GM21447 (cell line): ENCODE measurements around the gene MAP9.
"Not testable (repeated sequence)": the region's sequence is repeated elsewhere in the genome, so short reads cannot be mapped to it uniquely, and the experiment has no call there.

Experiments used
- ATAC-seq: cut with Tn5 transposase; IDR thresholded peaks from one replicate; pipeline ENCODE4 v1.9.1; 2021; ENCODE audit not compliant: unreplicated experiment

MAP9 gene

GRCh38 chr4:155376387-155377268 is at the start of gene MAP9:
Gene MAP9, minus strand, starts transcription at chr4:155376965. Its CDS starts 1,115 bp downstream, at chr4:155375850.
- peak; percentile 98 for ATAC-seq

GRCh38 chr4:155424778-155425177 is 48.0 kb upstream of the MAP9 start:
- ATAC-seq, result not testable (repeated sequence)

GRCh38 chr4:155423671-155424070 is 46.9 kb upstream of the MAP9 start:
- no peak for ATAC-seq

GRCh38 chr4:155419266-155419665 is 42.5 kb upstream of the MAP9 start:
- no peak for ATAC-seq

- ATAC-seq, result no peak
Observed at GRCh38 chr4:155415662-155416061, 38.9 kb upstream of the MAP9 start.

GRCh38 chr4:155413451-155413850 is 36.7 kb upstream of the MAP9 start:
- ATAC-seq, result no peak

- no peak for ATAC-seq
Observed at GRCh38 chr4:155411546-155411945, 34.8 kb upstream of the MAP9 start.

GRCh38 chr4:155408796-155409195 is 32.0 kb upstream of the MAP9 start:
- ATAC-seq, result no peak

GRCh38 chr4:155407480-155407879 is 30.7 kb upstream of the MAP9 start:
- ATAC-seq, result no peak

GRCh38 chr4:155405059-155405458 is 28.3 kb upstream of the MAP9 start:
- ATAC-seq, result no peak

- ATAC-seq, result no peak
Observed at GRCh38 chr4:155403886-155404285, 27.1 kb upstream of the MAP9 start.

GRCh38 chr4:155402941-155403340 is 26.2 kb upstream of the MAP9 start:
- no peak for ATAC-seq

- no peak for ATAC-seq
Observed at GRCh38 chr4:155400893-155401292, 24.1 kb upstream of the MAP9 start.

- no peak for ATAC-seq
Observed at GRCh38 chr4:155399974-155400697, 23.4 kb upstream of the MAP9 start.

GRCh38 chr4:155392481-155393184 is 15.9 kb upstream of the MAP9 start:
- no peak for ATAC-seq

GRCh38 chr4:155391932-155392331 is 15.2 kb upstream of the MAP9 start:
- ATAC-seq, result no peak

GRCh38 chr4:155388162-155388561 is 11.4 kb upstream of the MAP9 start:
- ATAC-seq, result no peak

- ATAC-seq, result no peak
Observed at GRCh38 chr4:155383541-155383940, 6.8 kb upstream of the MAP9 start.

GRCh38 chr4:155377276-155377675 is 511 bp upstream of the MAP9 start:
- no peak for ATAC-seq

- no peak for ATAC-seq
Observed at GRCh38 chr4:155371432-155372043, 5.2 kb downstream of the MAP9 start.

- ATAC-seq, result peak; percentile 72
Observed at GRCh38 chr4:155367608-155368007, 9.2 kb downstream of the MAP9 start.
